ENCODE data around the gene CA10. TPM values are rescaled to one million over a fixed set of nuclear protein-coding genes. Genes with fewer than 3 reads are reported as not detected.

CA10 gene
- total and polyA plus RNA-seq, 9 of the 15 experiments (the other 6 are each of a cell fraction or from before 2014, with no cell fraction given): not detected

DNA sequence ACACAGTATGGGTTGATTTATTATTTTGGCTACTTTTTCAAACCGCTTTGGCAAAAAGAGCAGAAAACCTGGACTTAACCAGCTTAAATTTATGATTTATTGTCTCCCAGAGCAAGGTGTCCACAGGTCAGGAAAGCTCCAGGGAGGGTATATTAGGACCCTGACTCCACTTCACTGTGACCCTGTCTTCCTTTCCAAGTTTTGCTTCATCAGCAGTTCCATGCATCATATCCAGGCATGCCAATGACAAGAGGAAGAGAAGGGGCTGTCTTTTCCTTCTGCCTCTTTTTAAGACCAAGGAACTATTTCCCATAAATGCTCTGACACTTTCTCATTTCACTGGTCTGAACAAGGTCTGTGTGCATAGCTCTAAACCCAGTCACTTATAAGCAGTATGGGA, 316.8 kb downstream of the CA10 start:
- Histone ChIP-seq H3K4me2 (ENCODE audit: insufficient read depth, low read length) (no peak overlapping the region), H3K9me3 (replicated peaks; ENCODE audit: control insufficient read depth, insufficient read depth, low read depth, low read length) (no peaks in the 10 kb centered on the region), H3K9ac (ENCODE audit: insufficient read depth in 1 of 2, low read depth in 2 of 2, low read length in 2 of 2) (no peak overlapping the region), H3K4me3 (no peak overlapping the region), H3K27me3 (ENCODE audit: control insufficient read depth in 2 of 2, insufficient read depth in 2 of 2, low read length in 2 of 2) (no peaks in the 10 kb centered on the region), H4K20me1 (replicated peaks; ENCODE audit: control insufficient read depth, insufficient read depth, low read length) (no peaks in the 10 kb centered on the region), H2AFZ (ENCODE audit: low read depth, low read length) (no peak overlapping the region), H3K36me3 (ENCODE audit: control insufficient read depth, insufficient read depth, low read length) (no peaks in the 10 kb centered on the region), H3K79me2 (ENCODE audit: control insufficient read depth, insufficient read depth, low read length) (no peaks in the 10 kb centered on the region), H3K9me1 (ENCODE audit: control insufficient read depth, insufficient read depth, low read length) (no peaks in the 10 kb centered on the region), H3K4me1 (replicated peaks in 1 of 2; ENCODE audit: control insufficient read depth in 2 of 2, insufficient read depth in 2 of 2, low read length in 2 of 2) (no peaks in the 10 kb centered on the region), H3K27ac (ENCODE audit: extremely low read depth, low read depth, low read length) (no peak overlapping the region)
- FAIRE-seq (no peak), DNase-seq (ENCODE audit: extremely low read depth in 1 of 4, low spot score in 3 of 4) (no peak), ATAC-seq (no peak)
- no TSS peak for BruUV-seq (replicated peaks)
- ChIA-PET POLR2A (no interaction called here), CTCF (ENCODE audit: low intra/inter-chr PET ratio) (no interaction called here)
- 0% methylated on average over 1 of the region's 1 CpG for WGBS (ENCODE audit: insufficient coverage, low coverage, missing lambda C conversion rate)
- TF ChIP-seq ZNF316 (IDR thresholded peaks at IDR 0.05): 0 out of 2 replicates have a peak, but pooled peaks have one; percentile 10
- TF ChIP-seq, protein P1, sequence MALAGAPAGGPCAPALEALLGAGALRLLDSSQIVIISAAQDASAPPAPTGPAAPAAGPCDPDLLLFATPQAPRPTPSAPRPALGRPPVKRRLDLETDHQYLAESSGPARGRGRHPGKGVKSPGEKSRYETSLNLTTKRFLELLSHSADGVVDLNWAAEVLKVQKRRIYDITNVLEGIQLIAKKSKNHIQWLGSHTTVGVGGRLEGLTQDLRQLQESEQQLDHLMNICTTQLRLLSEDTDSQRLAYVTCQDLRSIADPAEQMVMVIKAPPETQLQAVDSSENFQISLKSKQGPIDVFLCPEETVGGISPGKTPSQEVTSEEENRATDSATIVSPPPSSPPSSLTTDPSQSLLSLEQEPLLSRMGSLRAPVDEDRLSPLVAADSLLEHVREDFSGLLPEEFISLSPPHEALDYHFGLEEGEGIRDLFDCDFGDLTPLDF (CRISPR knock-in tag; IDR thresholded peaks at IDR 0.05): no peak
- in situ Hi-C loops (cut with MboI): no loop called here
- intact Hi-C loops (cut with micrococcal nuclease): no loop called here

- Histone ChIP-seq H3K9ac (ENCODE audit: insufficient read depth in 1 of 2, low read depth in 2 of 2, low read length in 2 of 2) (no peak overlapping the region), H3K4me1 (replicated peaks in 1 of 2; ENCODE audit: control insufficient read depth in 2 of 2, insufficient read depth in 2 of 2, low read length in 2 of 2) (no peaks in the 10 kb centered on the region), H4K20me1 (replicated peaks; ENCODE audit: control insufficient read depth, insufficient read depth, low read length) (no peaks in the 10 kb centered on the region), H3K36me3 (ENCODE audit: control insufficient read depth, insufficient read depth, low read length) (no peaks in the 10 kb centered on the region), H3K9me1 (ENCODE audit: control insufficient read depth, insufficient read depth, low read length) (no peaks in the 10 kb centered on the region), H3K79me2 (ENCODE audit: control insufficient read depth, insufficient read depth, low read length) (no peaks in the 10 kb centered on the region), H3K4me3 (no peak overlapping the region), H2AFZ (ENCODE audit: low read depth, low read length) (no peak overlapping the region), H3K9me3 (replicated peaks; ENCODE audit: control insufficient read depth, insufficient read depth, low read depth, low read length) (no peaks in the 10 kb centered on the region), H3K4me2 (ENCODE audit: insufficient read depth, low read length) (no peak overlapping the region), H3K27ac (ENCODE audit: extremely low read depth, low read depth, low read length) (no peak overlapping the region), H3K27me3 (ENCODE audit: control insufficient read depth in 2 of 2, insufficient read depth in 2 of 2, low read length in 2 of 2) (no peaks in the 10 kb centered on the region)
- FAIRE-seq: no peak
- CTCF ChIA-PET (ENCODE audit: low intra/inter-chr PET ratio): no interaction called here
- intact Hi-C loops (cut with micrococcal nuclease) (no loop called here), in situ Hi-C loops (cut with MboI) (no loop called here)
- DNase-seq (ENCODE audit: extremely low read depth in 1 of 4, low spot score in 3 of 4): no peak
- WGBS (ENCODE audit: insufficient coverage, low coverage, missing lambda C conversion rate): 3% methylated on average over 3 of the region's 3 CpGs
- no peak for ATAC-seq
- no TSS peak for BruUV-seq (replicated peaks)
- POLR2A ChIA-PET: no interaction called here
- TF ChIP-seq ZBTB7A (IDR thresholded peaks at IDR 0.05; ENCODE audit: borderline replicate concordance, control insufficient read depth, low read depth, low read length) (no peak), ZNF134 (CRISPR knock-in tag; conservative IDR thresholded peaks at IDR 0.05) (no peak), BDP1 (IDR thresholded peaks at IDR 0.05; ENCODE audit: insufficient read depth, insufficient read length) (no peak)
Measured at GRCh38 chr17:51840688-51841087, 317.8 kb downstream of the CA10 start.

Data from K562 (cell line).